GM12872 (cell line): ENCODE data around the gene EPC1.

ENCODE experiments used
- CTCF ChIP-seq: IDR thresholded peaks from 3 replicates; pipeline ENCODE4 v1.5.1; 2011; ENCODE audit warnings: low read depth, mild to moderate bottlenecking, low read length, moderate library complexity; ENCODE audit not compliant: insufficient read depth

EPC1 gene

GRCh38 chr10:32268788-32269187 is 78.2 kb downstream of the EPC1 start:
- TF ChIP-seq CTCF, result no peak

GRCh38 chr10:32266979-32267378 is 80.0 kb downstream of the EPC1 start:
- TF ChIP-seq CTCF, result no peak

- no peak for TF ChIP-seq CTCF
Measured at GRCh38 chr10:32266566-32266965, 80.4 kb downstream of the EPC1 start.

- TF ChIP-seq CTCF, result no peak
Measured at GRCh38 chr10:32265756-32266155, 81.2 kb downstream of the EPC1 start.

- TF ChIP-seq CTCF, result no peak
Measured at GRCh38 chr10:32263300-32263699, 83.7 kb downstream of the EPC1 start.

GRCh38 chr10:32259551-32259950 is 87.4 kb downstream of the EPC1 start:
- TF ChIP-seq CTCF, result no peak

- TF ChIP-seq CTCF, result peak; percentile 90
Measured at GRCh38 chr10:32256613-32257437, 90.1 kb downstream of the EPC1 start.
